MCF 10A (cell line): Measurements from ENCODE around the gene OR11H6. TPM values are rescaled to one million over a fixed set of nuclear protein-coding genes. Genes with fewer than 3 reads are reported as not detected.

Experiments
- BruUV-seq: library from RNA; stranded (reverse); fragments of 400-500 nt; replicated peaks from 2 replicates; lab custom pipeline; 2021; lab: Mats Ljungman, UMichigan
- CTCF ChIA-PET: fragments of 300-600 bp; sonication (Branson Sonifier 250); formaldehyde crosslinking; extraction: SDS; loops from one replicate; lab custom pipeline; 2021; ENCODE audit warnings: antibody characterized with exemption, inconsistent platforms; lab: Yijun Ruan, JAX
- POLR2A ChIA-PET: fragments of 300-600, 350-650 bp; sonication (Branson Sonifier 250); formaldehyde crosslinking; extraction: SDS; loops from one replicate; lab custom pipeline; 2020; ENCODE audit warnings: antibody characterized with exemption, inconsistent platforms; lab: Yijun Ruan, JAX
- DNase-seq: peaks from one replicate; pipeline ENCODE4 v3.0.0-alpha.2; 2018; ENCODE audit not compliant: unreplicated experiment
- H3K27ac Mint-ChIP-seq: one replicate; pipeline ENCODE4 v1.8.0; 2022; ENCODE audit warnings: mild to moderate bottlenecking, low read depth, mixed read lengths; ENCODE audit not compliant: unreplicated experiment
- H3K27me3 Mint-ChIP-seq: one replicate; pipeline ENCODE4 v1.8.0; 2022; ENCODE audit warnings: mixed read lengths; ENCODE audit not compliant: insufficient read depth, unreplicated experiment
- H3K36me3 Mint-ChIP-seq: one replicate; pipeline ENCODE4 v1.8.0; 2022; ENCODE audit warnings: mild to moderate bottlenecking, moderate library complexity, mixed read lengths; ENCODE audit not compliant: insufficient read depth, unreplicated experiment
- H3K4me1 Mint-ChIP-seq: one replicate; pipeline ENCODE4 v1.8.0; 2022; ENCODE audit warnings: mixed read lengths; ENCODE audit not compliant: insufficient read depth, unreplicated experiment
- H3K4me3 Mint-ChIP-seq: one replicate; pipeline ENCODE4 v1.8.0; 2022; ENCODE audit warnings: mild to moderate bottlenecking, moderate library complexity, mixed read lengths; ENCODE audit not compliant: unreplicated experiment
- H3K9me3 Mint-ChIP-seq: one replicate; pipeline ENCODE4 v1.8.0; 2022; ENCODE audit warnings: mixed read lengths; ENCODE audit not compliant: unreplicated experiment
- intact Hi-C: fragments of 100-400 bp; cut with micrococcal nuclease; formaldehyde crosslinking; loops from 2 replicates; pipeline ENCODE4 v1.14.1; 2022
- total RNA-seq: library from RNA; stranded (reverse); gene quantifications from 2 replicates; pipeline ENCODE4 v1.2.3, GENCODE V29; 2022
- TF ChIP-seq, protein P1 (sequence below): fragments of 200-600 bp; IDR thresholded peaks from one replicate; pipeline ENCODE4 v1.8.0; 2022; ENCODE audit warnings: antibody characterized with exemption, mild to moderate bottlenecking; ENCODE audit not compliant: unreplicated experiment

The OR11H6 gene
- total RNA-seq, 1 experiment from 2014 or later, result not detected

DNA sequence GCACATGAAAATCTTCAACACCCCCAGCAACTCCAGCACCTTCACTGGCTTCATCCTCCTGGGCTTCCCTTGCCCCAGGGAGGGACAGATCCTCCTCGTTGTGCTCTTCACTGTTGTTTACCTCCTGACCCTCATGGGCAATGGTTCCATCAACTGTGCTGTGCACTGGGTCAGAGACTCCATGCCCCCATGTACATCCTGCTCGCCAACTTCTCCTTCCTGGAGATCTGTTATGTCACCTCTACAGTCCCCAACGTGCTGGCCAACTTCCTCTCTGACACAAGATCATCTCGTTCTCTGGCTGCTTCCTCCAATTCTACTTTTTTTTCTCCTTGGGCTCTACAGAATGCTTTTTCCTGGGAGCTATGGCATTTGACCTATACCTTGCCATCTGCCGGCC is 44.3 kb upstream of the OR11H6 start:
- no peak for DNase-seq
- ChIA-PET CTCF (interaction anchor here (0.6 kb wide), 1 partner anchor 10 kb away, joined by 3 read pairs; no protein-coding TSS in a partner anchor), POLR2A (no interaction called here)
- BruUV-seq, result no TSS peak
- Mint-ChIP-seq H3K4me1 (no peaks in the 10 kb centered on the region), H3K36me3 (no peaks in the 10 kb centered on the region), H3K27me3 (peaks cover 36% of the 10 kb centered on the region), H3K4me3 (no peak overlapping the region), H3K27ac (no peak overlapping the region), H3K9me3 (no peaks in the 10 kb centered on the region)
- intact Hi-C loops, result no loop called here
- TF ChIP-seq, protein P1, sequence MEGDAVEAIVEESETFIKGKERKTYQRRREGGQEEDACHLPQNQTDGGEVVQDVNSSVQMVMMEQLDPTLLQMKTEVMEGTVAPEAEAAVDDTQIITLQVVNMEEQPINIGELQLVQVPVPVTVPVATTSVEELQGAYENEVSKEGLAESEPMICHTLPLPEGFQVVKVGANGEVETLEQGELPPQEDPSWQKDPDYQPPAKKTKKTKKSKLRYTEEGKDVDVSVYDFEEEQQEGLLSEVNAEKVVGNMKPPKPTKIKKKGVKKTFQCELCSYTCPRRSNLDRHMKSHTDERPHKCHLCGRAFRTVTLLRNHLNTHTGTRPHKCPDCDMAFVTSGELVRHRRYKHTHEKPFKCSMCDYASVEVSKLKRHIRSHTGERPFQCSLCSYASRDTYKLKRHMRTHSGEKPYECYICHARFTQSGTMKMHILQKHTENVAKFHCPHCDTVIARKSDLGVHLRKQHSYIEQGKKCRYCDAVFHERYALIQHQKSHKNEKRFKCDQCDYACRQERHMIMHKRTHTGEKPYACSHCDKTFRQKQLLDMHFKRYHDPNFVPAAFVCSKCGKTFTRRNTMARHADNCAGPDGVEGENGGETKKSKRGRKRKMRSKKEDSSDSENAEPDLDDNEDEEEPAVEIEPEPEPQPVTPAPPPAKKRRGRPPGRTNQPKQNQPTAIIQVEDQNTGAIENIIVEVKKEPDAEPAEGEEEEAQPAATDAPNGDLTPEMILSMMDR, result no peak

DNA sequence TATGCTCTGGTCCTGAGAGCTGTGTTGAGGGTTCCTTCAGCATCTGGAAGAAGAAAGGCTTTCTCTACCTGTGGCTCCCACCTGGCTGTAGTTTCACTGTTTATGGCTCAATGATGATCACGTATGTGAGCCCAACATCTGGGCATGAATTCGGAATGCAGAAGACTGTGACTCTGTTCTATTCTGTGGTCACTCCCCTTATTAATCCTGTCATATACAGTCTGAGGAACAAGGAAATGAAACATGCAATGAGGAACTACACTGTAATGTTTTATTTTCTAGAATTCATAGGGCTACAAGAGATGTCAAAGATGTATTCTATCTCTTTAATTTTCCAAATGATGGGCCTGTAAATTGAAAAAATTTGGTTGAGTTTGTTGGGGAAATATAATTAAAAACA is 43.6 kb upstream of the OR11H6 start:
- ChIA-PET POLR2A (no interaction called here), CTCF (interaction anchor here (0.6 kb wide), 1 partner anchor 10 kb away, joined by 3 read pairs; no protein-coding TSS in a partner anchor)
- BruUV-seq, result no TSS peak
- Mint-ChIP-seq H3K27me3 (peaks cover 36% of the 10 kb centered on the region), H3K36me3 (no peaks in the 10 kb centered on the region), H3K9me3 (no peaks in the 10 kb centered on the region), H3K27ac (no peak overlapping the region), H3K4me3 (no peak overlapping the region), H3K4me1 (no peaks in the 10 kb centered on the region)
- DNase-seq, result no peak
- TF ChIP-seq, protein P1, result no peak
- intact Hi-C loops, result no loop called here

DNA sequence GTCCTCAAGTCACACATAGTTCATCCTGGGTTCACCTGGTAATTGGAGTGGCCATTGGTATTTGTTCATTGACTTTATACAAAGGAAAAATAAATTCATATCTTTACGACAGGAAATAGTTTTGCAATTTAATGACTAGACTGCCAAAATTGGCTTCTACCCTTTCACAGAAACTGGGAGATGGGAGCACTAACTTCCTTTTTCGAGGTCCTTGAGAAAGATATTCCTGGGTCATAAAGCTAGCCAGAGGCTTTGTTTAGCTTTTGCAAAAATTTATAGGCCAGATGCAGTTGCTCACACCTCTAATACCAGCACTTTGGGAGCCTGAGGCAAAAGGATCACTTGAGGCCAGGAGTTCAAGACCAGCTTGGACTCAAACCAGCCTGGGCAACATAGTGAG is 43.0 kb upstream of the OR11H6 start:
- Mint-ChIP-seq H3K9me3 (no peaks in the 10 kb centered on the region), H3K27me3 (peaks cover 36% of the 10 kb centered on the region)
- BruUV-seq, result no TSS peak

DNA sequence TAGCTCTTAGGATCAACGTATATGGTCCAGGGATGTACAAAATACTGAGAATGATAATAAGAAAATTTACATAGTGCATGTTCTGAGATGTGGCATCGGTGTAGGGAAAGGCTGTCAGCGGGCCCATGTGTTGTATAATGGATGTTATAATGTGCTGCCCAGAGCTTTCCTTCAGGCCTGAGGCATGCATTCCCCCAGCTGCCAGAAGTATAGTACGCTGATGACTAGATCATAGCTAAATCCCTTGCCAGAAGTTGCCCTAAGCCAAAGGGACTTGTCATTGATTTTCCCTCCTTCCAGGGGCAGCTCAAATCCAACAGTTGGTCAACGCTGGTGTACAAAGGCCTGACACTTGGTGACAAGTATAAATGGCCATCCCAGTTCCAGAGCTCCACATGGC is 39.3 kb upstream of the OR11H6 start:
- Mint-ChIP-seq H3K4me3 (no peak overlapping the region), H3K9me3 (no peaks in the 10 kb centered on the region), H3K27ac (no peak overlapping the region), H3K36me3 (no peaks in the 10 kb centered on the region), H3K27me3 (peaks cover 40% of the 10 kb centered on the region), H3K4me1 (no peaks in the 10 kb centered on the region)
- ChIA-PET CTCF (no interaction called here), POLR2A (no interaction called here)
- TF ChIP-seq, protein P1, result no peak
- intact Hi-C loops, result no loop called here
- DNase-seq, result peak; percentile 45
- BruUV-seq, result no TSS peak

More for the DNA sequence above, 43.0 kb upstream of the OR11H6 start:
- no peak for DNase-seq
- Mint-ChIP-seq H3K36me3 (no peaks in the 10 kb centered on the region), H3K27ac (no peak overlapping the region), H3K4me1 (no peaks in the 10 kb centered on the region), H3K4me3 (no peak overlapping the region)
- intact Hi-C loops, result no loop called here
- ChIA-PET CTCF (no interaction called here), POLR2A (no interaction called here)
- TF ChIP-seq, protein P1, result no peak
